Measurements from ENCODE around the gene MT1HL1. TPM values are rescaled to one million over a fixed set of nuclear protein-coding genes. Genes with fewer than 3 reads are reported as not detected.

Gene MT1HL1
- total and polyA plus RNA-seq, 8 donors: not detected

- TF ChIP-seq EP300 (IDR thresholded peaks at IDR 0.05) (no peak), CTCF (IDR thresholded peaks at IDR 0.05) (no peak)
- H3K4me1 ChIP-seq: peaks cover 6 to 22% (median 14%) of the 10 kb centered on the region in 4 donors
Measured at GRCh38 chr1:237012361-237012760, 8.1 kb upstream of the MT1HL1 start.

GRCh38 chr1:237011432-237011831, 7.2 kb upstream of the MT1HL1 start:
- Histone ChIP-seq H3K9me3 (no peaks in the 10 kb centered on the region), H3K27ac (peak overlapping the region in 4 of 5 donors; percentile 3 to 88 (median 70)), H3K4me1 (peaks cover 6 to 22% (median 14%) of the 10 kb centered on the region in 4 donors), H3K36me3 (no peaks in the 10 kb centered on the region), H3K27me3 (no peaks in the 10 kb centered on the region), H3K4me3 (no peak overlapping the region)
- intact Hi-C loops (cut with DNase I; ENCODE audit: low total_unique reads): no loop called here
- 59 to 88% (median 81%) methylated on average over 3 of the region's 3 CpGs for WGBS, 5 donors
- DNase-seq: no peak
- no peak for TF ChIP-seq POLR2AphosphoS5 (IDR thresholded peaks at IDR 0.05)
- no peak for TF ChIP-seq POLR2A (IDR thresholded peaks at IDR 0.05)
- no peak for TF ChIP-seq CTCF (IDR thresholded peaks at IDR 0.05)
- TF ChIP-seq EP300 (IDR thresholded peaks at IDR 0.05): no peak

More at GRCh38 chr1:237012361-237012760, 8.1 kb upstream of the MT1HL1 start:
- 62 to 74% (median 70%) methylated on average over 5 of the region's 5 CpGs for WGBS, 5 donors
- no peak for DNase-seq
- H3K36me3 ChIP-seq: no peaks in the 10 kb centered on the region
- intact Hi-C loops (cut with DNase I; ENCODE audit: low total_unique reads): no loop called here
- peak overlapping the region in 4 of 5 donors; percentile 56 to 88 (median 70) for H3K27ac ChIP-seq
- H3K27me3 ChIP-seq: no peaks in the 10 kb centered on the region
- no peaks in the 10 kb centered on the region for H3K9me3 ChIP-seq
- H3K4me3 ChIP-seq: no peak overlapping the region

GRCh38 chr1:237009611-237010010, 5.4 kb upstream of the MT1HL1 start:
- TF ChIP-seq CTCF (IDR thresholded peaks at IDR 0.05) (no peak), POLR2AphosphoS5 (IDR thresholded peaks at IDR 0.05) (no peak), POLR2A (IDR thresholded peaks at IDR 0.05) (no peak), EP300 (IDR thresholded peaks at IDR 0.05) (no peak)
- intact Hi-C loops (cut with DNase I; ENCODE audit: low total_unique reads): no loop called here
- H3K36me3 ChIP-seq: no peaks in the 10 kb centered on the region
- H3K4me1 ChIP-seq: peaks cover 6 to 22% (median 14%) of the 10 kb centered on the region in 4 donors
- no peaks in the 10 kb centered on the region for H3K27me3 ChIP-seq
- H3K9me3 ChIP-seq: no peaks in the 10 kb centered on the region
- no peak overlapping the region for H3K4me3 ChIP-seq
- DNase-seq: no peak
- 88 to 96% (median 92%) methylated on average over 4 of the region's 4 CpGs for WGBS, 5 donors
- H3K27ac ChIP-seq: no peak overlapping the region

- 75 to 80% (median 79%) methylated on average over 14 of the region's 14 CpGs for WGBS, 5 donors
- Histone ChIP-seq H3K4me3 (no peak overlapping the region), H3K27me3 (no peaks in the 10 kb centered on the region), H3K9me3 (no peaks in the 10 kb centered on the region), H3K36me3 (no peaks in the 10 kb centered on the region), H3K27ac (no peak overlapping the region), H3K4me1 (peaks cover 0 to 9% (median 3%) of the 10 kb centered on the region in 4 donors)
- intact Hi-C loops (cut with DNase I; ENCODE audit: low total_unique reads): no loop called here
- no peak for TF ChIP-seq POLR2A (IDR thresholded peaks at IDR 0.05)
- TF ChIP-seq EP300 (IDR thresholded peaks at IDR 0.05): no peak
- TF ChIP-seq CTCF (IDR thresholded peaks at IDR 0.05): no peak
- no peak for TF ChIP-seq POLR2AphosphoS5 (IDR thresholded peaks at IDR 0.05)
- no peak for DNase-seq
Measured at GRCh38 chr1:237007147-237007881, 3.1 kb upstream of the MT1HL1 start.
